GM12892 (cell line): ENCODE measurements around the gene GSPT1.

Experiments
- POLR2A ChIP-seq: IDR thresholded peaks from 2 replicates; pipeline ENCODE4 v1.6.1; 2011; ENCODE audit warnings: low read depth, low read length, control low read depth
- POLR2AphosphoS5 ChIP-seq: IDR thresholded peaks from 2 replicates; pipeline ENCODE4 v1.6.1; 2011; ENCODE audit warnings: low read depth, low read length, control low read depth
- TAF1 ChIP-seq: IDR thresholded peaks from 2 replicates; pipeline ENCODE4 v1.6.1; 2011; ENCODE audit warnings: low read depth, mild to moderate bottlenecking, control low read depth, low read length, borderline replicate concordance

DNA sequence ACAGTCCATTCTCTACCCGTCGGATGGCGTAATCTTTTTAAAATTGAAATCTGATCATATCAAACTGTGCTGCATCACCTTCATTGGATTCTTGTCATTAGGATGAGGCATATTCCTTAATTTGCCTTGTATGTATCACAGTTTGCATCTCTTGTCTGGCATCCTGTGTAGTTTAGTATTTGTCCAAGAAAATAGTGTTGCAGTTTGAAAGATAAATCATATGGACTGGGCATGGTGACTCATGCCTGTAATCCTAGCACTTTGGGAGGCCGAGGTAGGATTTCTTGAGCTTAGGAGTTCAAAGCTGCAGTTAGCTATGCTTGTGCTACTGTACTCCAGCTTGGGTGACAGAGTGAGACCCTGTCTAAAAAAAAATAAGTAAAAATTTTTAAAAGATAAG lies 58.6 kb downstream of the GSPT1 start:
- TF ChIP-seq POLR2A (no peak), POLR2AphosphoS5 (no peak), TAF1 (no peak)
